Chondrocyte (in vitro differentiated cells): ENCODE results near the gene OR10K1. TPM values are rescaled to one million over a fixed set of nuclear protein-coding genes. Genes with fewer than 3 reads are reported as not detected.

Source experiments
- DNase-seq: peaks from one replicate; pipeline ENCODE4 v3.0.0; 2021; ENCODE audit warnings: mixed read lengths, low spot score
- H3K27ac Mint-ChIP-seq: one replicate; pipeline ENCODE4 v1.8.0; 2021; ENCODE audit warnings: mild to moderate bottlenecking, moderate library complexity, mixed read lengths; ENCODE audit not compliant: unreplicated experiment
- H3K27me3 Mint-ChIP-seq: 2 replicates; pipeline ENCODE4 v1.8.0; 2021; ENCODE audit warnings: low read depth, mixed read lengths
- H3K36me3 Mint-ChIP-seq: 2 replicates; pipeline ENCODE4 v1.8.0; 2021; ENCODE audit warnings: low read depth, mixed read lengths
- H3K4me1 Mint-ChIP-seq: 2 replicates; pipeline ENCODE4 v1.8.0; 2021; ENCODE audit warnings: low read depth, mild to moderate bottlenecking, mixed read lengths
- H3K4me3 Mint-ChIP-seq: one replicate; pipeline ENCODE4 v1.8.0; 2021; ENCODE audit warnings: mild to moderate bottlenecking, moderate library complexity, mixed read lengths; ENCODE audit not compliant: unreplicated experiment
- H3K9me3 Mint-ChIP-seq: 2 replicates; pipeline ENCODE4 v1.8.0; 2021; ENCODE audit warnings: low read depth, mixed read lengths
- CTCF ChIP-seq: fragments of 200-600 bp; sonication (generic); IDR thresholded peaks from 2 replicates; pipeline ENCODE4 v1.5.0; 2021; ENCODE audit warnings: antibody characterized with exemption, mild to moderate bottlenecking, moderate library complexity
- long read RNA-seq: library from polyadenylated mRNA; stranded (forward); transcript quantifications from one replicate; pipeline ENCODE4 v2.0.0, GENCODE V29; 2021
- total RNA-seq: library from RNA; stranded (reverse); gene quantifications from 3 replicates; pipeline ENCODE4 v1.2.1, GENCODE V29; 2021

The OR10K1 gene
- not detected in 3 replicates for total RNA-seq
- long read RNA-seq, result 0 reads

GRCh38 chr1:158461534-158461933 is at the start of gene OR10K1:
OR10K1 (plus strand) TSS chr1:158461834; CDS start chr1:158465562, 3,728 bp downstream.
- Mint-ChIP-seq H3K4me3 (no peak within 1 kb of the TSS), H3K4me1 (no peaks in the 10 kb centered on the region), H3K9me3 (no peaks in the 10 kb centered on the region), H3K27me3 (peaks cover 2% of the 10 kb centered on the region), H3K27ac (no peak within 1 kb of the TSS), H3K36me3 (no peaks in the 10 kb centered on the region)
- TF ChIP-seq CTCF, result no peak
- DNase-seq, result no peak

- no peak for TF ChIP-seq CTCF
- Mint-ChIP-seq H3K27ac (no peak overlapping the region), H3K4me3 (no peak overlapping the region), H3K27me3 (no peaks in the 10 kb centered on the region), H3K4me1 (no peaks in the 10 kb centered on the region), H3K9me3 (no peaks in the 10 kb centered on the region), H3K36me3 (no peaks in the 10 kb centered on the region)
- DNase-seq, result no peak
These were observed 46.8 kb upstream of the OR10K1 start for GRCh38 chr1:158414651-158415345.

GRCh38 chr1:158417586-158417985 is 44.0 kb upstream of the OR10K1 start:
- no peak for TF ChIP-seq CTCF
- H3K36me3 Mint-ChIP-seq, result no peaks in the 10 kb centered on the region

GRCh38 chr1:158422212-158422611 is 39.4 kb upstream of the OR10K1 start:
- Mint-ChIP-seq H3K36me3 (no peaks in the 10 kb centered on the region), H3K4me3 (no peak overlapping the region), H3K27ac (no peak overlapping the region), H3K4me1 (no peaks in the 10 kb centered on the region), H3K9me3 (no peaks in the 10 kb centered on the region), H3K27me3 (no peaks in the 10 kb centered on the region)
- no peak for TF ChIP-seq CTCF
- DNase-seq, result no peak

More at GRCh38 chr1:158417586-158417985, 44.0 kb upstream of the OR10K1 start:
- DNase-seq, result no peak
- no peaks in the 10 kb centered on the region for H3K9me3 Mint-ChIP-seq
- H3K4me3 Mint-ChIP-seq, result no peak overlapping the region
- no peaks in the 10 kb centered on the region for H3K4me1 Mint-ChIP-seq
- H3K27ac Mint-ChIP-seq, result no peak overlapping the region
- H3K27me3 Mint-ChIP-seq, result no peaks in the 10 kb centered on the region

- H3K9me3 Mint-ChIP-seq, result peaks cover 9% of the 10 kb centered on the region
- no peaks in the 10 kb centered on the region for H3K36me3 Mint-ChIP-seq
- H3K4me1 Mint-ChIP-seq, result no peaks in the 10 kb centered on the region
- H3K27ac Mint-ChIP-seq, result no peak overlapping the region
- TF ChIP-seq CTCF, result no peak
- no peak overlapping the region for H3K4me3 Mint-ChIP-seq
- no peak for DNase-seq
- no peaks in the 10 kb centered on the region for H3K27me3 Mint-ChIP-seq
These were observed 36.6 kb upstream of the OR10K1 start for GRCh38 chr1:158425027-158425426.
